PC-3 (cell line): ENCODE results near the gene FGFRL1. TPM values are rescaled to one million over a fixed set of nuclear protein-coding genes. Genes with fewer than 3 reads are reported as not detected.
"Not testable (repeated sequence)": the region's sequence is repeated elsewhere in the genome, so short reads cannot be mapped to it uniquely, and the experiment has no call there.

Source experiments
- ATAC-seq: fragments of 200-7000 bp; cut with Tn5 transposase; 2 replicates; pipeline ENCODE4 v1.9.1; 2020; ENCODE audit warnings: mild to moderate bottlenecking, moderate library complexity
- BruUV-seq: library from RNA; stranded (reverse); fragments of 400-500 nt; replicated peaks from 2 replicates; lab custom pipeline; 2021; lab: Mats Ljungman, UMichigan
- CTCF ChIA-PET: fragments of 300-600 bp; sonication (Branson Sonifier 250); formaldehyde crosslinking; loops from one replicate; lab custom pipeline; 2022; ENCODE audit warnings: antibody characterized with exemption; lab: Charles Lee
- POLR2A ChIA-PET: fragments of 300-600 bp; sonication (Branson Sonifier 250); formaldehyde crosslinking; loops from one replicate; lab custom pipeline; 2022; ENCODE audit warnings: antibody characterized with exemption; ENCODE audit not compliant: unreplicated experiment; lab: Charles Lee
- DNase-seq: peaks from one replicate; pipeline ENCODE4 v3.0.0-alpha.2; 2015
- H2AFZ ChIP-seq: fragments of 300-600 bp; sonication (generic); 2 replicates; pipeline ENCODE4 v1.6.0; 2016; ENCODE audit warnings: antibody characterized with exemption, low read length
- H3F3A ChIP-seq: fragments of 300-600 bp; sonication (generic); one replicate; pipeline ENCODE4 v1.6.0; 2017; ENCODE audit warnings: antibody characterized with exemption, low read length, control low read depth, mild to moderate bottlenecking; ENCODE audit not compliant: unreplicated experiment
- H3K27ac ChIP-seq: fragments of 300-600 bp; sonication (generic); 2 replicates; pipeline ENCODE4 v1.5.1; 2016; ENCODE audit warnings: mild to moderate bottlenecking, low read length
- H3K27me3 ChIP-seq: fragments of 300-600 bp; sonication (generic); 2 replicates; pipeline ENCODE4 v1.6.1; 2016; ENCODE audit warnings: low read length, mixed read lengths
- H3K36me3 ChIP-seq: fragments of 300-600 bp; sonication (generic); 2 replicates; pipeline ENCODE4 v1.6.1; 2016; ENCODE audit warnings: low read depth, mixed run types, low read length, mixed read lengths
- H3K4me1 ChIP-seq: fragments of 300-600 bp; sonication (generic); 2 replicates; pipeline ENCODE4 v1.5.1; 2016; ENCODE audit warnings: low read length; ENCODE audit not compliant: insufficient read depth
- H3K4me2 ChIP-seq: fragments of 300-600 bp; sonication (generic); 2 replicates; pipeline ENCODE4 v1.6.0; 2016; ENCODE audit warnings: low read length
- H3K4me3 ChIP-seq: fragments of 300-600 bp; sonication (generic); 2 replicates; pipeline ENCODE4 v1.5.1; 2016; ENCODE audit warnings: mild to moderate bottlenecking, low read length, mixed read lengths
- H3K79me2 ChIP-seq: fragments of 300-600 bp; sonication (generic); 2 replicates; pipeline ENCODE4 v1.6.1; 2017; ENCODE audit warnings: low read length, mixed read lengths
- H3K9ac ChIP-seq: fragments of 300-600 bp; sonication (generic); 2 replicates; pipeline ENCODE4 v1.6.0; 2016; ENCODE audit warnings: mild to moderate bottlenecking, low read length
- H3K9me2 ChIP-seq: fragments of 300-600 bp; sonication (generic); replicated peaks from 2 replicates; pipeline ENCODE4 v1.6.1; 2016; ENCODE audit warnings: mixed run types, low read length, mixed read lengths
- H3K9me3 ChIP-seq: fragments of 300-600 bp; sonication (generic); 2 replicates; pipeline ENCODE4 v1.6.1; 2016; ENCODE audit warnings: low read length, mixed read lengths
- H4K20me1 ChIP-seq: fragments of 300-600 bp; sonication (generic); 2 replicates; pipeline ENCODE4 v1.6.1; 2016; ENCODE audit warnings: low read length, mixed read lengths
- CTCF ChIP-seq: fragments of 300-600 bp; sonication (generic); conservative IDR thresholded peaks from 2 replicates; pipeline ENCODE4 v1.5.1; 2017; ENCODE audit warnings: antibody characterized with exemption, low read depth, mild to moderate bottlenecking, low read length
- EZH2 ChIP-seq: fragments of 300-600 bp; sonication (generic); IDR thresholded peaks from one replicate; pipeline ENCODE4 v1.6.1; 2017; ENCODE audit warnings: antibody characterized with exemption, mild to moderate bottlenecking, low read length; ENCODE audit not compliant: unreplicated experiment
- EZH2phosphoT487 ChIP-seq: fragments of 300-600 bp; sonication (generic); IDR thresholded peaks from 2 replicates; pipeline ENCODE4 v1.6.1; 2018; ENCODE audit warnings: mild to moderate bottlenecking, antibody characterized with exemption, low read length, borderline replicate concordance
- intact Hi-C: fragments of 100-400 bp; cut with micrococcal nuclease; formaldehyde crosslinking; loops from 2 replicates; pipeline ENCODE4 v1.9.0; 2023
- total RNA-seq: library from RNA; depleted of rRNA; stranded (reverse); fragments of >200 nt; gene quantifications from 2 replicates; pipeline ENCODE4 v1.2.3, GENCODE V29; 2014

Gene FGFRL1
- total RNA-seq, 1 experiment from 2014 or later = 31.2 TPM

- H3K4me3 ChIP-seq, H3F3A ChIP-seq, H3K27ac ChIP-seq, POLR2A ChIA-PET, CTCF ChIA-PET, H3K9me3 ChIP-seq, H3K36me3 ChIP-seq, H3K9ac ChIP-seq, H2AFZ ChIP-seq, ATAC-seq, BruUV-seq, DNase-seq, H3K79me2 ChIP-seq, H3K9me2 ChIP-seq, H3K4me2 ChIP-seq, H4K20me1 ChIP-seq, intact Hi-C loops: not testable (repeated sequence)
- H3K27me3 ChIP-seq = peaks cover 31% of the 10 kb centered on the region
- peaks cover 22% of the 10 kb centered on the region for H3K4me1 ChIP-seq
Measured at GRCh38 chr4:1054696-1055242, 43.3 kb downstream of the FGFRL1 start.

- H4K20me1 ChIP-seq, H2AFZ ChIP-seq, H3K9me3 ChIP-seq, intact Hi-C loops, DNase-seq, H3K4me2 ChIP-seq, H3K27ac ChIP-seq, H3K9ac ChIP-seq, H3K9me2 ChIP-seq, ATAC-seq, CTCF ChIA-PET, BruUV-seq, POLR2A ChIA-PET, H3K36me3 ChIP-seq, H3K79me2 ChIP-seq, H3F3A ChIP-seq, H3K4me3 ChIP-seq: not testable (repeated sequence)
- Histone ChIP-seq H3K4me1 (peaks cover 22% of the 10 kb centered on the region), H3K27me3 (peaks cover 31% of the 10 kb centered on the region)
Measured at GRCh38 chr4:1055243-1055701, 43.8 kb downstream of the FGFRL1 start.

- no peak overlapping the region for H2AFZ ChIP-seq
- no peaks in the 10 kb centered on the region for H3K9me3 ChIP-seq
- TF ChIP-seq EZH2phosphoT487 (no peak), CTCF (no peak), EZH2 (no peak)
- H3K27me3 ChIP-seq = peaks cover 31% of the 10 kb centered on the region
- H3K9me2 ChIP-seq = no peaks in the 10 kb centered on the region
- no TSS peak for BruUV-seq
- CTCF ChIA-PET = no interaction called here
- ATAC-seq = no peak
- H3K36me3 ChIP-seq = no peaks in the 10 kb centered on the region
- H3K4me3 ChIP-seq = no peak overlapping the region
- POLR2A ChIA-PET = no interaction called here
- peaks cover 22% of the 10 kb centered on the region for H3K4me1 ChIP-seq
- intact Hi-C loops = no loop called here
- no peaks in the 10 kb centered on the region for H3K79me2 ChIP-seq
- DNase-seq = no peak
- no peaks in the 10 kb centered on the region for H3F3A ChIP-seq
- H4K20me1 ChIP-seq = no peaks in the 10 kb centered on the region
- no peak overlapping the region for H3K4me2 ChIP-seq
- no peak overlapping the region for H3K27ac ChIP-seq
- no peak overlapping the region for H3K9ac ChIP-seq
Measured at GRCh38 chr4:1055721-1056590, 44.5 kb downstream of the FGFRL1 start.
